Measurements from ENCODE around the gene ANKRD35. TPM values are rescaled to one million over a fixed set of nuclear protein-coding genes. Genes with fewer than 3 reads are reported as not detected.
A peak's percentile ranks its signal among the peaks of the same experiment; 100 is the strongest.

ANKRD35 gene
- total and polyA plus RNA-seq, 9 of the 15 experiments (the other 6 are each of a cell fraction or from before 2014, with no cell fraction given) = 0.07 to 0.14 (median 0.07) TPM; not detected in 5

- no peak; a peak in 1 of 6 replicates for TF ChIP-seq CTCF (IDR thresholded peaks at IDR 0.05 in 2 of 3, conservative IDR thresholded peaks at IDR 0.05 in 1 of 3; ENCODE audit: insufficient read depth in 2 of 3, low read depth in 1 of 3, low read length in 3 of 3)
- TF ChIP-seq POLR2AphosphoS5 (IDR thresholded peaks at IDR 0.05; ENCODE audit: control insufficient read depth, insufficient read depth, low read depth, low read length) = peak; percentile 12; the same call in 1 of the 2 replicates
- TF ChIP-seq KAT8 (IDR thresholded peaks at IDR 0.05; ENCODE audit: low read depth) = no peak
- TF ChIP-seq SP2 (IDR thresholded peaks at IDR 0.05; ENCODE audit: extremely low read depth, low read depth, low read length, poor library complexity, severe bottlenecking) = no peak
- TF ChIP-seq TOE1 (IDR thresholded peaks at IDR 0.05; ENCODE audit: borderline replicate concordance) = peak; percentile 92
- no peak for TF ChIP-seq TOE1 (CRISPR knock-in tag; IDR thresholded peaks at IDR 0.05; ENCODE audit: borderline replicate concordance, low read depth)
- TF ChIP-seq DIDO1 (tag; IDR thresholded peaks at IDR 0.05; ENCODE audit: low read depth) = peak; percentile 18; the same call in 1 of the 2 replicates
- no peak for TF ChIP-seq ZBED1 (IDR thresholded peaks at IDR 0.05)
- no peak for TF ChIP-seq ZNF707 (CRISPR knock-in tag; conservative IDR thresholded peaks at IDR 0.05)
- no peak for TF ChIP-seq IRF9 (tag; IDR thresholded peaks at IDR 0.05)
- TF ChIP-seq ZNF551 (CRISPR knock-in tag; IDR thresholded peaks at IDR 0.05) = no peak
- no peak for TF ChIP-seq FUS (optimal IDR thresholded peaks at IDR 0.05; ENCODE audit: low read depth, low read length)
- TF ChIP-seq ZNF639 (CRISPR knock-in tag; conservative IDR thresholded peaks at IDR 0.05 in 1 of 2, IDR thresholded peaks at IDR 0.05 in 1 of 2) = no peak
- no peak for TF ChIP-seq CBFB (CRISPR knock-in tag; IDR thresholded peaks at IDR 0.05)
- no peak for TF ChIP-seq HSF4 (CRISPR knock-in tag; IDR thresholded peaks at IDR 0.05; ENCODE audit: borderline replicate concordance)
- TF ChIP-seq SREBF2 (CRISPR knock-in tag; IDR thresholded peaks at IDR 0.05) = no peak
- peak; percentile 62 for TF ChIP-seq ARID4B (CRISPR knock-in tag; IDR thresholded peaks at IDR 0.05)
Observed at GRCh38 chr1:145918144-145918991, 32.7 kb upstream of the ANKRD35 start, which contains the start of gene PEX11B (continued).
